HCT116 (cell line): ENCODE measurements around the gene TMEM254. TPM values are rescaled to one million over a fixed set of nuclear protein-coding genes. Genes with fewer than 3 reads are reported as not detected.

Source experiments
- ATAC-seq: fragments of 200-7000 bp; cut with Tn5 transposase; 2 replicates; pipeline ENCODE4 v1.9.1; 2020; ENCODE audit warnings: mild to moderate bottlenecking, moderate library complexity
- BruUV-seq: library from RNA; stranded (reverse); fragments of 400-500 nt; replicated peaks from 2 replicates; lab custom pipeline; 2021; lab: Mats Ljungman, UMichigan
- CTCF ChIA-PET: fragments of 300-600 bp; sonication (Branson Sonifier 250); formaldehyde crosslinking; loops from one replicate; lab custom pipeline; 2021; ENCODE audit warnings: antibody characterized with exemption; lab: Charles Lee
- POLR2A ChIA-PET: fragments of 300-600, 350-600 bp; sonication (Branson Sonifier 250); formaldehyde crosslinking; loops from one replicate; lab custom pipeline; 2021; ENCODE audit warnings: antibody characterized with exemption; lab: Charles Lee
- RAD21 ChIA-PET, 2 experiments: fragments of 300-600 bp; sonication (Branson Sonifier 250); formaldehyde crosslinking; loops; one replicate each; lab custom pipeline; 2023; ENCODE audit warnings: low total read pairs in 2 of 2; ENCODE audit not compliant: uncharacterized antibody in 2 of 2, unreplicated experiment in 2 of 2, low non-redundant PET in 1 of 2; lab: Charles Lee
- DNase-seq: peaks from one replicate; pipeline ENCODE4 v3.0.0-alpha.2; 2010; ENCODE audit warnings: low read depth, low spot score
- H2AFZ ChIP-seq: fragments of 200-600 bp; shearing (Covaris generic), sonication (generic); 2 replicates; pipeline ENCODE4 v1.6.1; 2017; ENCODE audit warnings: low read depth, mixed run types, mixed read lengths, antibody characterized with exemption, low read length; ENCODE audit not compliant: poor library complexity, severe bottlenecking
- H3K27ac ChIP-seq: 2 replicates; pipeline ENCODE4 v1.5.1; 2012; ENCODE audit warnings: low read depth, low read length
- H3K27me3 ChIP-seq: fragments of 200-600 bp; sonication (generic); 2 replicates; pipeline ENCODE4 v1.6.1; 2016; ENCODE audit warnings: mixed run types, low read length, mixed read lengths; ENCODE audit not compliant: insufficient read depth
- H3K36me3 ChIP-seq, 2 experiments: fragments of 200-500 bp in 1 of 2; fragments of 200-600 bp in 1 of 2; sonication (Bioruptor generic) in 1 of 2; sonication (generic) in 1 of 2; 2 replicates each; pipeline versions ENCODE4 v1.5.1 to v1.6.1; 2014 to 2016; ENCODE audit warnings: low read length in 2 of 2, inconsistent platforms in 1 of 2, mixed read lengths in 1 of 2, mixed run types in 1 of 2; ENCODE audit not compliant: insufficient read depth in 2 of 2, control insufficient read depth in 1 of 2
- H3K4me1 ChIP-seq, 2 experiments: fragments of 200-600 bp in 1 of 2; sonication (generic) in 1 of 2; 2 replicates each; pipeline versions ENCODE4 v1.5.1 to v1.6.1; 2012 to 2017; ENCODE audit warnings: low read length in 2 of 2, inconsistent platforms in 1 of 2, mild to moderate bottlenecking in 1 of 2, mixed read lengths in 1 of 2, mixed run types in 1 of 2, moderate library complexity in 1 of 2; ENCODE audit not compliant: insufficient read depth in 2 of 2, control insufficient read depth in 1 of 2
- H3K4me2 ChIP-seq: fragments of 200-600 bp; sonication (generic); 2 replicates; pipeline ENCODE4 v1.6.1; 2017; ENCODE audit warnings: mixed run types, low read length, mixed read lengths
- H3K4me3 ChIP-seq, 2 experiments: fragments of 200-600 bp in 1 of 2; sonication (generic) in 1 of 2; replicated peaks in 1 of 2; 2 replicates each; pipeline ENCODE4 v1.5.1; 2011 to 2016; ENCODE audit warnings: low read length in 2 of 2, control low read depth in 1 of 2, low read depth in 1 of 2, mild to moderate bottlenecking in 1 of 2, mixed read lengths in 1 of 2, mixed run types in 1 of 2
- H3K79me2 ChIP-seq: fragments of 200-600 bp; sonication (generic); 2 replicates; pipeline ENCODE4 v1.6.1; 2017; ENCODE audit warnings: mild to moderate bottlenecking, mixed run types, low read length, moderate library complexity, mixed read lengths; ENCODE audit not compliant: insufficient read depth
- H3K9ac ChIP-seq: fragments of 200-600 bp; sonication (generic); 2 replicates; pipeline ENCODE4 v1.6.1; 2016; ENCODE audit warnings: low read length, mixed read lengths
- H3K9me2 ChIP-seq: fragments of 200-600 bp; sonication (generic), shearing (Covaris generic); 2 replicates; pipeline ENCODE4 v1.6.1; 2017; ENCODE audit warnings: mixed run types, mild to moderate bottlenecking, moderate library complexity; ENCODE audit not compliant: insufficient read depth
- H3K9me3 ChIP-seq, 2 experiments: fragments of 200-500 bp in 1 of 2; fragments of 200-600 bp in 1 of 2; sonication (Bioruptor generic) in 1 of 2; sonication (generic) in 1 of 2; 2 replicates each; pipeline ENCODE4 v1.6.1; 2014 to 2017; ENCODE audit warnings: low read length in 2 of 2, mixed read lengths in 2 of 2, inconsistent platforms in 1 of 2, low read depth in 1 of 2, mild to moderate bottlenecking in 1 of 2, mixed run types in 1 of 2, moderate library complexity in 1 of 2; ENCODE audit not compliant: control insufficient read depth in 1 of 2, insufficient read depth in 1 of 2
- H4K20me1 ChIP-seq: fragments of 200-600 bp; sonication (generic), shearing (Covaris generic); 2 replicates; pipeline ENCODE4 v1.6.1; 2017; ENCODE audit warnings: mixed run types, mild to moderate bottlenecking, moderate library complexity; ENCODE audit not compliant: insufficient read depth
- ATF3 ChIP-seq: IDR thresholded peaks from 2 replicates; pipeline ENCODE4 v1.6.1; 2012
- CEBPB ChIP-seq: IDR thresholded peaks from 2 replicates; pipeline ENCODE4 v1.6.1; 2012; ENCODE audit warnings: low read depth
- EGR1 ChIP-seq: IDR thresholded peaks from 2 replicates; pipeline ENCODE4 v1.6.1; 2012; ENCODE audit warnings: low read depth
- EZH2 ChIP-seq: fragments of 200-600 bp; sonication (generic); IDR thresholded peaks from 2 replicates; pipeline ENCODE4 v1.6.1; 2017; ENCODE audit warnings: antibody characterized with exemption, mixed run types
- EZH2phosphoT487 ChIP-seq: fragments of 200-600 bp; IDR thresholded peaks from 2 replicates; pipeline ENCODE4 v1.6.1; 2018; ENCODE audit warnings: antibody characterized with exemption, borderline replicate concordance
- FOSL1 ChIP-seq: IDR thresholded peaks from 2 replicates; pipeline ENCODE4 v1.6.1; 2012; ENCODE audit warnings: low read depth
- JUND ChIP-seq: IDR thresholded peaks from 2 replicates; pipeline ENCODE4 v1.6.1; 2012
- MAX ChIP-seq: IDR thresholded peaks from 2 replicates; pipeline ENCODE4 v1.6.1; 2012
- POLR2AphosphoS5 ChIP-seq: IDR thresholded peaks from 2 replicates; pipeline ENCODE4 v1.6.1; 2011; ENCODE audit warnings: mild to moderate bottlenecking, low read depth, low read length, moderate library complexity
- RAD21 ChIP-seq: IDR thresholded peaks from 2 replicates; pipeline ENCODE4 v1.6.1; 2012; ENCODE audit warnings: low read depth, mild to moderate bottlenecking
- REST ChIP-seq: IDR thresholded peaks from 2 replicates; pipeline ENCODE4 v1.6.1; 2012; ENCODE audit warnings: low read depth
- SIN3A ChIP-seq: IDR thresholded peaks from 2 replicates; pipeline ENCODE4 v1.6.1; 2012; ENCODE audit warnings: low read depth
- TCF7L2 ChIP-seq: IDR thresholded peaks from 2 replicates; pipeline ENCODE4 v1.7.0; 2011; ENCODE audit warnings: borderline replicate concordance, inconsistent platforms; ENCODE audit not compliant: insufficient read depth, insufficient read length; ENCODE audit errors: extremely low read depth
- ZNF274 ChIP-seq: fragments of 200-500 bp; sonication (Bioruptor generic); IDR thresholded peaks from 2 replicates; pipeline ENCODE4 v1.6.1; 2014; ENCODE audit warnings: mild to moderate bottlenecking, low read depth, low read length, inconsistent platforms
- intact Hi-C: fragments of 100-400 bp; cut with micrococcal nuclease; formaldehyde crosslinking; loops from 2 replicates; pipeline ENCODE4 v1.10.0; 2022
- total RNA-seq: library from RNA; stranded (reverse); gene quantifications from one replicate; pipeline ENCODE4 v1.2.1, GENCODE V29; 2021; ENCODE audit not compliant: unreplicated experiment

TMEM254 gene
- total RNA-seq, 1 experiment from 2014 or later = 12.1 TPM

GRCh38 chr10:80075781-80076180 lies 2.7 kb upstream of the TMEM254 start:
- Histone ChIP-seq H3K9me2 (no peaks in the 10 kb centered on the region), H3K27ac (no peak overlapping the region), H3K9ac (no peak overlapping the region), H3K27me3 (no peaks in the 10 kb centered on the region)
- intact Hi-C loops = no loop called here
- ATAC-seq = no peak
- no TSS peak for BruUV-seq
- TF ChIP-seq MAX (no peak), EGR1 (no peak), ZNF274 (no peak), REST (no peak), TCF7L2 (no peak), JUND (no peak), EZH2 (no peak), POLR2AphosphoS5 (no peak), RAD21 (no peak), EZH2phosphoT487 (no peak), CEBPB (no peak), FOSL1 (no peak), ATF3 (no peak), SIN3A (no peak)
- TF ChIP-seq, all 23 proteins: peak for 0
- H3K79me2 ChIP-seq = no peaks in the 10 kb centered on the region
- H3K9me3 ChIP-seq = no peaks in the 10 kb centered on the region
- no peak overlapping the region for H3K4me3 ChIP-seq
- CTCF ChIA-PET = no interaction called here
- DNase-seq = no peak
- peaks cover 9 to 15% of the 10 kb centered on the region in 2 experiments; a peak in 3 of 4 replicates for H3K4me1 ChIP-seq
- no peak overlapping the region for H3K4me2 ChIP-seq
- no peaks in the 10 kb centered on the region for H4K20me1 ChIP-seq
- POLR2A ChIA-PET = interaction anchor here (0.7 kb wide), 1 partner anchor 128 kb away, joined by 4 read pairs; no protein-coding TSS in a partner anchor
- H3K36me3 ChIP-seq = no peaks in the 10 kb centered on the region
- RAD21 ChIA-PET = no interaction called here
- no peak overlapping the region for H2AFZ ChIP-seq
